Lung (tissue), 13 donors: ENCODE data around the gene ZGLP1. TPM values are rescaled to one million over a fixed set of nuclear protein-coding genes. Genes with fewer than 3 reads are reported as not detected.

Experiments used
- ATAC-seq: fragments of 200-7000 bp; cut with Tn5 transposase; one replicate; pipeline ENCODE4 v1.9.1; 2020; ENCODE audit warnings: moderate number of reproducible peaks; ENCODE audit not compliant: insufficient read depth, low FRiP score
- DNase-seq, 3 donors: peaks; one replicate each; pipeline ENCODE4 v3.0.0-alpha.2; 2013 to 2017
- H3K27ac ChIP-seq, 2 donors: one replicate each; pipeline ENCODE4 v1.5.1; 2013; ENCODE audit warnings: mild to moderate bottlenecking in 2 of 2, moderate library complexity in 2 of 2, control low read depth in 1 of 2, inconsistent platforms in 1 of 2, low read depth in 1 of 2, low read length in 1 of 2
- H3K27me3 ChIP-seq, 3 donors: one replicate each; pipeline ENCODE4 v1.5.1; 2013; ENCODE audit warnings: low read length in 2 of 3; ENCODE audit not compliant: control insufficient read depth in 3 of 3, insufficient read depth in 3 of 3
- H3K36me3 ChIP-seq, 4 donors: one replicate each; pipeline ENCODE4 v1.5.1; 2013; ENCODE audit warnings: low read length in 4 of 4, mild to moderate bottlenecking in 1 of 4, moderate library complexity in 1 of 4; ENCODE audit not compliant: control insufficient read depth in 4 of 4, insufficient read depth in 4 of 4
- H3K4me1 ChIP-seq, 5 donors: one replicate each; pipeline ENCODE4 v1.5.1; 2013; ENCODE audit warnings: low read length in 5 of 5, mild to moderate bottlenecking in 2 of 5, moderate library complexity in 1 of 5; ENCODE audit not compliant: control insufficient read depth in 5 of 5, insufficient read depth in 5 of 5
- H3K4me3 ChIP-seq: one replicate; pipeline ENCODE4 v1.5.1; 2013; ENCODE audit warnings: mild to moderate bottlenecking, control low read depth, moderate library complexity
- H3K9ac ChIP-seq, 2 donors: one replicate each; pipeline ENCODE4 v1.5.1; 2013; ENCODE audit warnings: low read length in 2 of 2, control low read depth in 1 of 2; ENCODE audit not compliant: insufficient read depth in 1 of 2
- H3K9me3 ChIP-seq, 4 donors: one replicate each; pipeline ENCODE4 v1.5.1; 2013; ENCODE audit warnings: low read length in 3 of 4, mild to moderate bottlenecking in 1 of 4, moderate library complexity in 1 of 4; ENCODE audit not compliant: control insufficient read depth in 4 of 4, insufficient read depth in 3 of 4
- CTCF ChIP-seq: IDR thresholded peaks from 2 replicates; pipeline ENCODE4 v1.5.1; 2012; ENCODE audit warnings: mild to moderate bottlenecking; ENCODE audit errors: control extremely low read depth, extremely low read depth
- WGBS, 2 donors: extraction: QIAGEN DNeasy Blood & Tissue Kit; methylation state at CpG; one replicate each; pipeline ENCODE4 v1.1.7; 2013; 5-methylcytosine and 5-hydroxymethylcytosine counted together
- polyA plus RNA-seq, 2 donors: library from polyadenylated mRNA; stranded (reverse); fragments of 200-250 nt; gene quantifications; one replicate each; pipeline ENCODE4 v1.2.1, GENCODE V29; 2013
- small RNA-seq: library from RNA; depleted of rRNA; stranded (forward); fragments of <200 nt; gene quantifications from one replicate; pipeline ENCODE3, GENCODE V24; 2014; ENCODE audit warnings: low replicate concordance
- total RNA-seq, 2 donors: library from RNA; depleted of rRNA in 1 of 2; stranded (reverse); fragments of >200 nt in 1 of 2; gene quantifications; one replicate each; pipeline ENCODE4 v1.2.1, GENCODE V29; 2014 to 2021
- donor health status: control.
- donor health status: control.
- donor health status: Bipolar disorder and iron deficiency.
- donor health status: healthy.
- donor health status: DM: yes; HTN: yes; CAD: no.

The ZGLP1 gene
- total and polyA plus RNA-seq, 4 donors = 3.0 to 6.7 (median 4.4) TPM

GRCh38 chr19:10256551-10256950 is 53.1 kb downstream of the ZGLP1 start:
- Histone ChIP-seq H3K9ac (no peak overlapping the region), H3K36me3 (peaks cover 4 to 42% (median 20%) of the 10 kb centered on the region in 4 donors), H3K9me3 (no peaks in the 10 kb centered on the region), H3K27ac (no peak overlapping the region), H3K4me1 (peaks cover 0 to 7% (median 3%) of the 10 kb centered on the region in 5 donors), H3K27me3 (no peaks in the 10 kb centered on the region), H3K4me3 (no peak overlapping the region)
- DNase-seq = no peak
- TF ChIP-seq CTCF = no peak
- 78 to 79% methylated on average over 15 to 18 of the region's 18 CpGs for WGBS, 2 donors
- ATAC-seq = no peak

DNA sequence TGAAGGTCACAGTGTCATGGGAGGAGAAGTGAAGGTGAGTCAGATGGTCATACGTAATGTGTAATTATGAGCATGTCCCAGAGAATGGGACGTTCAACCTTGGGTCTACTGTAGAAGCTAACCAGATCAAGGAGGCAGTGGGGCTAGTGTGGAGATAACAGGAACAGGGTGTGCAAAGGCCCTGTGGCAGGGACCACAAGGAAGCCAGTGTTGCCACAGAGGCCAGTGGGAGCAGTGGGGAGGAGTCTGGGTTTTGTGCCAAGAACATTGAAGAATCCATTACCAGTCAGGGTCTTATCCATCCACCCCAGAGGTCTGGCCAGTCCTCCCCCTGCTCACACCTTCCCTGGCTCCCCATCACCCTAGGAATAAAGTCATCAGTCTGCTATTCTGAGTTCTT is 54.3 kb downstream of the ZGLP1 start:
- Histone ChIP-seq H3K27ac (no peak overlapping the region), H3K4me1 (peaks cover 0 to 10% (median 3%) of the 10 kb centered on the region in 5 donors), H3K36me3 (peaks cover 4 to 42% (median 20%) of the 10 kb centered on the region in 4 donors), H3K9me3 (no peaks in the 10 kb centered on the region), H3K9ac (no peak overlapping the region), H3K4me3 (no peak overlapping the region), H3K27me3 (no peaks in the 10 kb centered on the region)
- WGBS, 2 donors = 95 to 97% methylated on average over 2 of the region's 2 CpGs
- no peak for TF ChIP-seq CTCF
- ATAC-seq (no peak), DNase-seq (no peak)

Small RNA genes lying within 50 kb of the gene (small RNA-seq; reads per million reads assigned to genes)
- gene AC011511.1 (not detected), gene AC011511.4 (not detected)

Other genes starting within 250 kb of the ZGLP1 start
- 10 to 100 TPM; 21.2 to 31.5 TPM for gene SHFL, start 223.5 kb downstream of the ZGLP1 start, total RNA-seq
- 10 to 100 TPM; 35.1 to 43.5 TPM for gene SHFL, start 223.5 kb downstream of the ZGLP1 start, polyA plus RNA-seq
- 1 to 10 TPM in 1 of 2 donors, under 1 TPM in 1; 0.64 to 4.1 TPM for gene ANGPTL6, start 207.1 kb downstream of the ZGLP1 start, total RNA-seq
- 1 to 10 TPM in 1 of 2 donors, under 1 TPM in 1; 0.93 to 1.3 TPM for gene ANGPTL6, start 207.1 kb downstream of the ZGLP1 start, polyA plus RNA-seq
- 10 to 100 TPM; 15.0 to 51.8 TPM for gene PPAN, start 203.5 kb downstream of the ZGLP1 start, total RNA-seq
- 10 to 100 TPM; 43.2 to 61.4 TPM for gene PPAN, start 203.5 kb downstream of the ZGLP1 start, polyA plus RNA-seq
- gene P2RY11, start 198.1 kb downstream of the ZGLP1 start, total RNA-seq = 10 to 100 TPM in 1 of 2 donors, 1 to 10 TPM in 1; 3.3 to 19.0 TPM
- 10 to 100 TPM in 1 of 2 donors, 1 to 10 TPM in 1; 9.6 to 17.4 TPM for gene P2RY11, start 198.1 kb downstream of the ZGLP1 start, polyA plus RNA-seq
- gene EIF3G, start 189.9 kb downstream of the ZGLP1 start, total RNA-seq = 100 to 1,000 TPM; 164 to 187 TPM
- 100 to 1,000 TPM; 145 to 197 TPM for gene EIF3G, start 189.9 kb downstream of the ZGLP1 start, polyA plus RNA-seq
- 10 to 100 TPM; 44.0 to 85.7 TPM for gene DNMT1, start 114.9 kb downstream of the ZGLP1 start, total RNA-seq
- 10 to 100 TPM; 32.8 to 46.5 TPM for gene DNMT1, start 114.9 kb downstream of the ZGLP1 start, polyA plus RNA-seq
- 10 to 100 TPM; 15.2 to 32.1 TPM for gene S1PR2, start 78.5 kb downstream of the ZGLP1 start, total RNA-seq
- 10 to 100 TPM in 1 of 2 donors, 1 to 10 TPM in 1; 6.5 to 10.9 TPM for gene S1PR2, start 78.5 kb downstream of the ZGLP1 start, polyA plus RNA-seq
- gene MRPL4, start 57.6 kb downstream of the ZGLP1 start, total RNA-seq = 10 to 100 TPM; 16.6 to 61.9 TPM
- gene MRPL4, start 57.6 kb downstream of the ZGLP1 start, polyA plus RNA-seq = 10 to 100 TPM; 33.8 to 64.8 TPM
- gene ICAM1, start 38.7 kb downstream of the ZGLP1 start, total RNA-seq = 100 to 1,000 TPM; 179 to 191 TPM
- gene ICAM1, start 38.7 kb downstream of the ZGLP1 start, polyA plus RNA-seq = 100 to 1,000 TPM in 1 of 2 donors, 10 to 100 TPM in 1; 88.4 to 391 TPM
- gene ICAM4, start 22.9 kb downstream of the ZGLP1 start, total RNA-seq = 10 to 100 TPM in 1 of 2 donors, 1 to 10 TPM in 1; 8.2 to 38.8 TPM
- 1 to 10 TPM; 4.6 to 8.0 TPM for gene ICAM4, start 22.9 kb downstream of the ZGLP1 start, polyA plus RNA-seq
- gene ICAM5, start 19.9 kb downstream of the ZGLP1 start, total RNA-seq = 10 to 100 TPM; 22.2 to 32.1 TPM
- gene ICAM5, start 19.9 kb downstream of the ZGLP1 start, polyA plus RNA-seq = 10 to 100 TPM in 1 of 2 donors, 1 to 10 TPM in 1; 4.1 to 15.0 TPM
- 10 to 100 TPM in 1 of 2 donors, 1 to 10 TPM in 1; 9.6 to 20.9 TPM for gene FDX2, start 6.2 kb upstream of the ZGLP1 start, total RNA-seq
- gene FDX2, start 6.2 kb upstream of the ZGLP1 start, polyA plus RNA-seq = 10 to 100 TPM; 21.4 to 38.4 TPM
- 10 to 100 TPM; 21.1 to 46.1 TPM for gene RAVER1, start 23.7 kb upstream of the ZGLP1 start, total RNA-seq
- 10 to 100 TPM; 10.5 to 17.7 TPM for gene RAVER1, start 23.7 kb upstream of the ZGLP1 start, polyA plus RNA-seq
- 10 to 100 TPM; 12.1 to 25.5 TPM for gene ICAM3, start 29.8 kb upstream of the ZGLP1 start, total RNA-seq
- gene ICAM3, start 29.8 kb upstream of the ZGLP1 start, polyA plus RNA-seq = 10 to 100 TPM in 1 of 2 donors, 1 to 10 TPM in 1; 8.1 to 56.1 TPM
- 100 to 1,000 TPM; 102 to 175 TPM for gene TYK2, start 70.8 kb upstream of the ZGLP1 start, total RNA-seq
- 100 to 1,000 TPM; 137 to 162 TPM for gene TYK2, start 70.8 kb upstream of the ZGLP1 start, polyA plus RNA-seq
- gene CDC37, start 93.7 kb upstream of the ZGLP1 start, total RNA-seq = 100 to 1,000 TPM; 110 to 156 TPM
- 100 to 1,000 TPM; 223 to 294 TPM for gene CDC37, start 93.7 kb upstream of the ZGLP1 start, polyA plus RNA-seq
- 10 to 100 TPM; 11.9 to 23.6 TPM for gene PDE4A, start 110.7 kb upstream of the ZGLP1 start, total RNA-seq
- gene PDE4A, start 110.7 kb upstream of the ZGLP1 start, polyA plus RNA-seq = 10 to 100 TPM; 10.3 to 13.7 TPM
- 10 to 100 TPM; 44.8 to 73.5 TPM for gene KEAP1, start 193.5 kb upstream of the ZGLP1 start, total RNA-seq
- gene KEAP1, start 193.5 kb upstream of the ZGLP1 start, polyA plus RNA-seq = 10 to 100 TPM; 51.0 to 69.5 TPM
- 1 to 10 TPM in 1 of 2 donors, under 1 TPM in 1; 0.26 to 1.2 TPM for gene S1PR5, start 207.6 kb upstream of the ZGLP1 start, total RNA-seq
- gene S1PR5, start 207.6 kb upstream of the ZGLP1 start, polyA plus RNA-seq = 1 to 10 TPM in 1 of 2 donors, under 1 TPM in 1; 0.55 to 1.4 TPM
- 10 to 100 TPM; 13.4 to 34.0 TPM for gene ATG4D, start 234.1 kb upstream of the ZGLP1 start, total RNA-seq
- gene ATG4D, start 234.1 kb upstream of the ZGLP1 start, polyA plus RNA-seq = 10 to 100 TPM; 26.0 to 28.8 TPM